T47D (cell line): Measurements from ENCODE around the gene OTOP2.
"Not testable (repeated sequence)": the region's sequence is repeated elsewhere in the genome, so short reads cannot be mapped to it uniquely, and the experiment has no call there.

ENCODE experiments used
- DNase-seq, 2 experiments: peaks; one replicate each; pipeline versions ENCODE4 v3.0.0 to v3.0.0-alpha.2; 2011 to 2012; ENCODE audit warnings: low read depth in 1 of 2, low spot score in 1 of 2
- JUND ChIP-seq: IDR thresholded peaks from 2 replicates; pipeline ENCODE4 v1.6.1; 2012; ENCODE audit warnings: low read depth
- in situ Hi-C: cut with HindIII; loops from 2 replicates; pipeline ENCODE4 v1.10.0; 2016; ENCODE audit warnings: low sequenced_read_pairs, low pct_unique_long_range_greater_than_20kb

Gene OTOP2

GRCh38 chr17:74964988-74965622 lies 41.0 kb downstream of the OTOP2 start:
- TF ChIP-seq JUND: no peak
- in situ Hi-C loops: no loop called here
- DNase-seq: no peak

DNA sequence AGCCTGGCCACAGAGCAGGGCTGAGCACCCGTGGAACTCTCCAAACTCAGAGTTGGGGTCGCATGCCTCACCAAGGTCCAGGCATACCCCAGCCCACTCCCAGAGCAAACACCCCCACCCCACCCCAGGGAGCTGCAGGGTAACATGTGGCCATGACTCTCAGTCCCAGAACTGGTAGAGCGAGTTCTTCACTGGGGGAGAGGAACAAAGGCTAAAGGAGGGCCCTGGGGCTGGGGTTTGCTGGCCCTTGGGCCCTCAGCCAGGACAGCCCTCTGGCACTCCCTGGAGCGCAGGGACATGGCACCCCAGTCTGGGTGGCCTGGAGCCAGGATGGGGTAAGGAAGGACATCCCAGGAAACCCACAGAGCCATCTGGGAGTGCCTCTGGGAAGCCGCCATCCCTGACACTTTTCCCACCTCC lies 44.3 kb downstream of the OTOP2 start:
- in situ Hi-C loops: no loop called here
- peak; percentile 69 to 88 for DNase-seq
- TF ChIP-seq JUND: no peak

DNA sequence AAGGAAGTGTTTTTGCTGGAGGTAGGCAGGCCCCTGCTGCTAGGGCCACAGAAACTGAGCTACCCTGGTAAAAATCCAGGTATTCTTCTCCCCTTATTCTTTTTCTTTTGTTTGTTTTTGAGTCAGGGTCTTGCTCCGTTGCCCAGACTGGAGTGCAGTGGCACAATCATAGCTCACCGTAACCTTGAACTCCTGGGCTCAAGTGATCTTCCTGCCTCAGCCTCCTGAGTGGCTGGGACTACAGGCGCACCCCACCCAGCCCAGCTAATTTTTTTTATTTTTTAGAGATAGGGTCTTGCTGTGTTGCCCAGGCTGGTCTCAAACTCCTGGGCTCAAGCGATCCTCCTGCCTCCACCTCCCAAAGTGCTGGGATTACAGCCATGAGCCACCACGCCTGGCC lies 45.4 kb downstream of the OTOP2 start:
- DNase-seq, in situ Hi-C loops: not testable (repeated sequence)

GRCh38 chr17:74970395-74970794 lies 46.3 kb downstream of the OTOP2 start:
- in situ Hi-C loops: no loop called here
- DNase-seq: no peak
- TF ChIP-seq JUND: no peak

DNA sequence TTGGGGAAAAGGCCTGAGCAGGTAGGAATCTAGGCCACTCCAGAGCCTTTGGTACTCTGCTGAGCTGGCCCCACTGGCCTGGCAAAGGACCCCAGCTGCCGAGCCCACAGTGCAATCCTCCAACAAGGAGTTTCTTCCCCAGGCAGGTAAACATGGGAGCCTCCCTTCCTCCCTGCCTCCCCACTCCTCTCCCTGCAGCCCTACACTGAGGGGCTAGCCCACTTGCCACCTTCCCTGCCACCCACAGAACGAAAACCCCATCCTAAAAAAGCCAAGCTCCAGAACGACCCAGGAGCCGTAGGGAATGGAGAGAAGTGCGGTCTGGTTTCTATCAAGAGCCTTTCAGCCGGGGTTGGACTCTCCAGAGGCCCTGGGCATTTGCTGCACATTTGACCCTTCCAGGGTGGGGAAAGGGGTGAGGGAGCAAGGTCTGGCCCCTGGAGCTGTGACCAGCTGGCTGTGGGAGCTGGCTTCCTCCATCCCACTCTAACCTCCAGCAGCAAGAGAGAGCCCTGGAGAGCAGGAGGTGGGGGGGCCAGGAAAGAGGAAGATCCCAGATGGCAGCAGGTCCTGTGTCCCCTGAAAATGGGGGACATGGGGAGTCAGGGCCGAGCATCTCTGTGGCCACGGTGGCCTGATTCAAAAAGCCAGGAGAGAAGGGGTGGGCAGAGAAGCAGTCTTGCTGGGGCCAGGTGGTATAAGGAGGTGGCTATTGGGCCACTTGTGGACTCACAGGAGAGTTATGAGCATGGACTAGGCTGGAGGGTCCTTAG lies 47.2 kb downstream of the OTOP2 start:
- TF ChIP-seq JUND: no peak
- no peak for DNase-seq
- in situ Hi-C loops: no loop called here

DNA sequence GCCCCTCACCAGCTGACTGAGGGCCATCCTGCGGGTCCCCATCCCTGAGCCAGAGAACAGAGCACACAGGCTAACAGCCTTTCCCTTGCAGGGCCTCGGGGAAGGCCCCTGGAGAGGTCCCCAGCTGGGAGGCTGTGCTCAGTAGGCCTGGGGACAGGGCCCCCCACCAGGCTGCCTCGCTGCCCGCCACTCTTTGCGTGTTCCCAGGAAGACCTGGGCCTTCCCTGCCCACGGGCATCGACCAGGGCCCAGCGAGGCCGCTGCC lies 47.7 kb downstream of the OTOP2 start:
- in situ Hi-C loops: no loop called here
- DNase-seq: no peak
- no peak for TF ChIP-seq JUND

GRCh38 chr17:74972107-74972972 lies 48.3 kb downstream of the OTOP2 start, which contains the start of gene HID1:
Gene HID1, minus strand, starts transcription at chr17:74972759. Its CDS starts 103 bp downstream, at chr17:74972656.
- no peak for TF ChIP-seq JUND
- DNase-seq: peak; percentile 92 to 94
- in situ Hi-C loops: no loop called here

DNA sequence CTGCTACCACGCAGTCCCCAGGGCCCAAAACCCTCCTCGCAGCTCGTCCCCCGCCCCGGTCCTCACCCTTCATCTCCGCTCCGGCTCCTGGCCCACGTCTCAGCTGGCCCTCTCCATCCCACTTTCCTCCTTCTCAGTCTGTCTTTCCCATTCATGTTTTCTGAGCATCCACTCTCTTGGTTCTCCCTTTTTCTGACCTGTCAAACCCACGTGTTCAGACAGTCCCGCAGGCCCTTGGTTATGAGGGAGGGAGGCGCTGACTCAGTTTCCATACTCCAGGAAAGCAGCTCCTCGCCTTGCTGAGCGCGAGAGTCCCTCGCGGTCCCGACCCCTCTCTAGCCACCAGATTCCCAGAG lies 48.9 kb downstream of the OTOP2 start:
- in situ Hi-C loops: no loop called here

DNA sequence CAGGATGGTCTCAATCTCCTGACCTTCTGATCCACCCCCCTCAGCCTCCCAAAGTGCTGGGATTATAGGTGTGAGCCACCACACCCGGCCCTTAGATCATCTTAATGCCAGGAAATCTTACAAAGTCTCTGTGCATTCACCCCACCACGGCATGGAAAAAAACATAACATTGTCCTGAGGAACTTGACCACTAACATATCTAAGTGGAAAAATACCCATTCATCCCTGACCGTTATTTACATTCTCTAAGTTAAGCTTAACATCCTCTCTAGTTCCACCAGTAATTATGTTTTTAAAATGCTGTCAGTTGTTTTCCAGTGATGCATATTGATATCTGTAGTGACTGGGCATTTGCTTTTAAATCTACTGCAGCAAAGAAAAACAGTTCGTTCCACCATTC lies 51.9 kb downstream of the OTOP2 start:
- no peak for DNase-seq
- in situ Hi-C loops: no loop called here
- no peak for TF ChIP-seq JUND

More for the DNA sequence above, 48.9 kb downstream of the OTOP2 start:
- TF ChIP-seq JUND: no peak
- DNase-seq: no peak

DNA sequence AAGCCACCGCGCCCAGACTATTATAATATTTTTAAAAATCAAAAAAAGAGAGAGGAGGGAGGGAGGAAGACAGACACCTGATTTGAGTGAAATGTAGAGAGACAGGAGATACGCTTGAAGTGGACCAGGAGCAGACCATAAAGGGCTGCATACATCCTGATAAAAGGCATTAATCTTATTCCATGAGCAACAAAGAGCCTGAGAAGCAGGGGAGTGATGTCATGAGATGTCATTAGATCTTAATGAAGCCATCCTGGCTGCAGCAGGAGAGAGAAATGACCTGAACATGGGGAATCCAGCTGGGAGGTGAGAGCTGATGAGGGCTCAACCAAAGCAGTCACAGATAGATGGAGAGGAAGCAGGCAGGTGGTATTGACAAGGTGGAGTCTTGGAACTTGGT lies 53.7 kb downstream of the OTOP2 start:
- in situ Hi-C loops: no loop called here
- no peak for DNase-seq
- no peak for TF ChIP-seq JUND

- no peak for DNase-seq
- TF ChIP-seq JUND: no peak
- in situ Hi-C loops: no loop called here
Observed at GRCh38 chr17:74978240-74978639, 54.2 kb downstream of the OTOP2 start.

GRCh38 chr17:74979408-74980146 lies 55.5 kb downstream of the OTOP2 start:
- no peak for DNase-seq
- in situ Hi-C loops: no loop called here
- no peak for TF ChIP-seq JUND
